OCI-LY7 (cell line): ENCODE data around the gene GSG1L. TPM values are rescaled to one million over a fixed set of nuclear protein-coding genes. Genes with fewer than 3 reads are reported as not detected.

Experiments used
- BruUV-seq: library from RNA; stranded (reverse); fragments of 400-500 nt; replicated peaks from 2 replicates; lab custom pipeline; 2021; lab: Mats Ljungman, UMichigan
- CTCF ChIA-PET: fragments of 300-600 bp; sonication (Branson Sonifier 250); formaldehyde crosslinking; loops from one replicate; lab custom pipeline; 2022; ENCODE audit warnings: antibody characterized with exemption; ENCODE audit not compliant: unreplicated experiment; lab: Charles Lee
- POLR2A ChIA-PET: fragments of 300-600 bp; sonication (Branson Sonifier 250); formaldehyde crosslinking; loops from one replicate; lab custom pipeline; 2022; ENCODE audit warnings: antibody characterized with exemption; lab: Charles Lee
- DNase-seq: peaks from one replicate; pipeline ENCODE4 v3.0.0-alpha.2; 2015; ENCODE audit warnings: low spot score
- H2AFZ ChIP-seq: fragments of 200-600 bp; sonication (generic), shearing (Covaris generic); 2 replicates; pipeline ENCODE4 v1.6.1; 2014; ENCODE audit warnings: mild to moderate bottlenecking, antibody characterized with exemption, low read length, moderate library complexity
- H3K27ac ChIP-seq: fragments of 200-600 bp; sonication (generic); 2 replicates; pipeline ENCODE4 v1.5.1; 2014; ENCODE audit warnings: mixed run types, low read depth, mild to moderate bottlenecking, moderate library complexity, low read length, inconsistent platforms; ENCODE audit not compliant: poor library complexity, severe bottlenecking
- H3K36me3 ChIP-seq: fragments of 200-600 bp; sonication (generic); 2 replicates; pipeline ENCODE4 v1.6.1; 2014; ENCODE audit warnings: mild to moderate bottlenecking, antibody characterized with exemption, low read length, moderate library complexity, mixed read lengths; ENCODE audit not compliant: insufficient read depth
- H3K4me1 ChIP-seq: fragments of 200-600 bp; sonication (generic); 2 replicates; pipeline ENCODE4 v1.5.1; 2014; ENCODE audit warnings: mild to moderate bottlenecking, low read length; ENCODE audit not compliant: insufficient read depth, poor library complexity, severe bottlenecking
- H3K4me2 ChIP-seq: fragments of 200-600 bp; sonication (generic); 2 replicates; pipeline ENCODE4 v1.6.1; 2014; ENCODE audit warnings: mild to moderate bottlenecking, low read length
- H3K4me3 ChIP-seq: fragments of 200-600 bp; sonication (generic); 2 replicates; pipeline ENCODE4 v1.5.1; 2014; ENCODE audit warnings: mild to moderate bottlenecking, low read depth, low read length; ENCODE audit not compliant: poor library complexity, severe bottlenecking
- H3K79me2 ChIP-seq: fragments of 200-600 bp; sonication (generic); 2 replicates; pipeline ENCODE4 v1.6.1; 2016; ENCODE audit warnings: low read depth, mild to moderate bottlenecking, low read length, moderate library complexity, mixed read lengths; ENCODE audit not compliant: insufficient read depth
- H3K9me2 ChIP-seq: fragments of 200-600 bp; sonication (generic); 2 replicates; pipeline ENCODE4 v1.6.1; 2016; ENCODE audit warnings: mild to moderate bottlenecking, low read length, mixed read lengths; ENCODE audit not compliant: insufficient read depth
- H3K9me3 ChIP-seq: fragments of 200-600 bp; sonication (generic); 2 replicates; pipeline ENCODE4 v1.6.1; 2014; ENCODE audit warnings: mild to moderate bottlenecking, mixed run types, low read length, mixed read lengths
- H4K20me1 ChIP-seq: fragments of 200-600 bp; sonication (generic); 2 replicates; pipeline ENCODE4 v1.6.1; 2014; ENCODE audit warnings: mild to moderate bottlenecking, antibody characterized with exemption, low read length, moderate library complexity, mixed read lengths; ENCODE audit not compliant: insufficient read depth
- CTCF ChIP-seq: fragments of 200-600 bp; sonication (generic); conservative IDR thresholded peaks from 2 replicates; pipeline ENCODE4 v1.5.1; 2014; ENCODE audit warnings: mild to moderate bottlenecking, antibody characterized with exemption, low read length, moderate library complexity, mixed read lengths
- EZH2phosphoT487 ChIP-seq: fragments of 200-600 bp; sonication (generic); IDR thresholded peaks from 2 replicates; pipeline ENCODE4 v1.6.1; 2018; ENCODE audit warnings: low read depth, borderline replicate concordance, mild to moderate bottlenecking, mixed run types, antibody characterized with exemption, low read length, moderate library complexity, mixed read lengths
- intact Hi-C: fragments of 100-400 bp; cut with micrococcal nuclease; formaldehyde crosslinking; loops from one replicate; pipeline ENCODE4 v1.10.0; 2022; ENCODE audit not compliant: unreplicated experiment
- total RNA-seq, 2 experiments: library from RNA; depleted of rRNA in 1 of 2; stranded (reverse); fragments of >200 nt in 1 of 2; shearing (Covaris generic) in 1 of 2; gene quantifications; 2 replicates each; pipeline ENCODE4 v1.2.3, GENCODE V29; 2014 to 2022

The GSG1L gene
- total RNA-seq, 2 experiments from 2014 or later, result not detected

GRCh38 chr16:27784351-27785306 lies 278.9 kb downstream of the GSG1L start:
- no peak overlapping the region for H3K27ac ChIP-seq
- H3K4me2 ChIP-seq, result no peak overlapping the region
- H3K79me2 ChIP-seq, result no peaks in the 10 kb centered on the region
- ChIA-PET CTCF (no interaction called here), POLR2A (no interaction called here)
- H2AFZ ChIP-seq, result no peak overlapping the region
- no peak overlapping the region for H3K4me3 ChIP-seq
- H3K9me3 ChIP-seq, result no peaks in the 10 kb centered on the region
- BruUV-seq, result no TSS peak
- H3K36me3 ChIP-seq, result no peaks in the 10 kb centered on the region
- TF ChIP-seq CTCF, result no peak
- no peak for TF ChIP-seq EZH2phosphoT487
- no peaks in the 10 kb centered on the region for H3K9me2 ChIP-seq
- no peaks in the 10 kb centered on the region for H4K20me1 ChIP-seq
- no peaks in the 10 kb centered on the region for H3K4me1 ChIP-seq
- intact Hi-C loops, result no loop called here
- DNase-seq, result no peak

- CTCF ChIA-PET, result no interaction called here
- H3K36me3 ChIP-seq, result no peaks in the 10 kb centered on the region
- no peak overlapping the region for H3K27ac ChIP-seq
- no peak overlapping the region for H2AFZ ChIP-seq
- H3K79me2 ChIP-seq, result no peaks in the 10 kb centered on the region
- intact Hi-C loops, result no loop called here
- H3K4me3 ChIP-seq, result no peak overlapping the region
- H3K4me1 ChIP-seq, result no peaks in the 10 kb centered on the region
- no peak for TF ChIP-seq CTCF
- no peak for TF ChIP-seq EZH2phosphoT487
- H3K9me3 ChIP-seq, result no peaks in the 10 kb centered on the region
- no TSS peak for BruUV-seq
- POLR2A ChIA-PET, result interaction anchor here (0.7 kb wide), 1 partner anchor 560 kb away, joined by 3 read pairs; no protein-coding TSS in a partner anchor
- H4K20me1 ChIP-seq, result no peaks in the 10 kb centered on the region
- DNase-seq, result no peak
- H3K4me2 ChIP-seq, result no peak overlapping the region
- no peaks in the 10 kb centered on the region for H3K9me2 ChIP-seq
These were observed 281.3 kb downstream of the GSG1L start for GRCh38 chr16:27781981-27782880.
